NAMALWA (cell line): Measurements from ENCODE around the gene EGLN3.

Experiments used
- DNase-seq: peaks from one replicate; pipeline ENCODE4 v3.0.0-alpha.2; 2015; ENCODE audit warnings: low spot score

Gene EGLN3

DNA sequence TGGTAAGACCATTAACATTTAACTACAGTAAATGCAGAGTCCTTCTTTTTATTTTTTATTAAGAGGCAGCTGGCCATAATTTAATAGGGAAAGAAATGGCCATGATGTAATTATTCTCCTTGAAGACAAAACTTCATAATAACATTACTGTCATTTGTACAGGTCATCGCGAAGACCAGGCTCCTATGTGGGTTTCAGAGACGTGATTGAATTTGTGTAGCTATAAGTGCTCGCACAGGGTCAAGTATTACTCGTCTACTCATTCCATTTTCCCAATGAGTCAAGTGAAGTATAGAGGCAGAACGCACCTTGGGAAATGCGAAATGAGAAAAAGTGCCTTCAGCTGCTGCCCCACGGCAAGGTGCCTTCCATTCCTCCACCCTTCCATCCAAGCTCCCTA, 40.4 kb downstream of the EGLN3 start:
- no peak for DNase-seq

DNA sequence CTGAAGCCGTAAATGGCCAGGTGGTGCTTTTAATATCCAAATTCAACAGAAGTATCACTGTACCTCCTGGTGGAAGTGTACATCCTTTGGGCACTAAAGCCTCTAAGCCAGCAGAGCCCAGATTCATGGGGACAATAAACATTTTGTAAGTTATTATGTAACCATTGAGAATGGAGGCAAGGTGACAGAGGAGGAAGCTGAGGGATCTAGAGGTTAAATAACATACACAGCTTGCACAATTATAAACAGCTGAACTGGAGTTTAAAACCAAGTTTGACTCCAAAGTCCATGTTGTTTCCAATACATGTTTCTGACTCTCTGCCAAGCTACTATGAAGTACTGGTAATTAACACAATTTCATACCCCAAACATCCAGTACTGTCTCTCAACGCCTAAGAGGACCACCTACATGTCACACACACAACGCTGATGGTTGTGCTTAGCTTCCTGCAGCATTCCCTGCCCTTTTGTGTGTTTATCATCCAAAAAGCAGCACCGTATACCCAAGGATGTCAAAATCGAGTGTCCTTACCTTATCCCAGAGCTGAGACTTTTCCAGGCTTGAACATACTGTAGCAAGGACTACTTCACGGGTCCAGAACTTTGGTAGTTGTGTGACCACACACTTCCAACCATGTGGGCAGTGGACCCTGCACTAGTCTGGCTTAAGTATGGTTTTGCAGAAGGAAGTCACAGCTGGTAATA, 41.3 kb downstream of the EGLN3 start:
- DNase-seq = no peak

DNA sequence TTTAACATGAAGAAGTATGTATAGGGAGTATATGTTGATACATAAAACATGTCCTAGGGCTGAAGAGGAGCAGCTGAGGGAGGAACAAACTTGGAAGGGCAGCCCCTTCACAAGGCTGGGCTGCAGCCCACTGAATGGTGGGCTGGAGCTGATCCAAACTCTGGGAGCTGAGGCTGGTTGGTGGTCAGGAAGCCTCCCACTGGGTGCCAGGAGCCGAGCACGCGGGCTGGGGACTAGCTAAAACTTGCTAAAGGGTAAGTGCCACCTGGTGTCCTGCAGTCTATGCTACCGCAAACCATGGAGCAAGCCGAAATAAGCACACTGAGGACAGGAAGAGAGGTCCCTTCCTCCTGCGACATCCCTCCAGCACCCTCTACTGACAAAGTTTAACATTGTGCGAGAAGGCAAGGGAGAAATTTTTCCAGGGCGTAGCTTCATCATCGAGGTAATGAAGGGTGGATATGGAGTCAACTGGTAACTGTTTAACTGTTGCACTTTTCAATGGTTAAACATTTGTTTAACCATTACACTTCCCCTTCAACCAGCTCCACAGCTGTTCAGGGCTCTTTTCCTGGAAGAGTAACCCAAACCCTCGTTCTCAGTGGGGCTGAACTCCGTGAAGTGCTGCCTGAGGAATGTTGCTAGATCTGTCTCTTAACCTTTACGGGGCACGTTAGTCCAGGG, 42.2 kb downstream of the EGLN3 start:
- peak; percentile 0 for DNase-seq

DNA sequence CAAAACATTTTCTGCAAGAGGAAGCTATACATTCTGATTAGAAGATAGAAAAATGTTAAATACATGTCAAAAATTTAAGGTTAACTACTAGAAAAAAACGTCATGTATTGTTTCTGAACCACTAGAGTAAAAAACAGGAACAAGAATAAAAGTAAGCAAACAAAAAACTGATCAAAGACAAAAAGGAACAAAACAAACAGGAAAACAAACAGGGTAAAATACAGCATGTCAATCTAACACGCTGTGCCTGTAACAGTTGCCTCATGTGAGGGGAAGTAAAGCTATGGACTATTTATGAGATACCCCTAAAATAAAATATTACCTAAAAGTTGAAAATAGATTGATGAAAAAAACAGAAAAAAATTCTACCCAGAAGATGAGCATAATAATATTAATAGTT, 43.9 kb downstream of the EGLN3 start:
- DNase-seq = no peak

DNA sequence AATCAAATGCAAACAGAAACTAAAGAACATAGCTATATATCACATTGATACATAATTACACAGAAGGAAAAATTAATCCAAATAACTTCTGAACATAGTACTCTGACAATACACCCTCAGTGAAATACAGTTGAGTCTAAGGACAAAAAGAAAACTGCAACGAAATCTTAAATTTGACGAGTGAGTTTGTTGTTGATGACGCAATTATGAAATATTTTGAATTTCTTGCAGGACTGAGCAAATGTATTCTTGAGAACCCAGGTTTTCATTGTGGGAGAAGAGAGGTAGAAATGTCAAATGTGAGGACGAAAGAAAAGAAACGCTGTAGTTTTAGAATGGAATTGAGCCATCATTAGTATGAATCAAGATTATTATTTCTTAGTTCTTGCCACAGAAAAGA, 46.3 kb downstream of the EGLN3 start:
- no peak for DNase-seq

DNA sequence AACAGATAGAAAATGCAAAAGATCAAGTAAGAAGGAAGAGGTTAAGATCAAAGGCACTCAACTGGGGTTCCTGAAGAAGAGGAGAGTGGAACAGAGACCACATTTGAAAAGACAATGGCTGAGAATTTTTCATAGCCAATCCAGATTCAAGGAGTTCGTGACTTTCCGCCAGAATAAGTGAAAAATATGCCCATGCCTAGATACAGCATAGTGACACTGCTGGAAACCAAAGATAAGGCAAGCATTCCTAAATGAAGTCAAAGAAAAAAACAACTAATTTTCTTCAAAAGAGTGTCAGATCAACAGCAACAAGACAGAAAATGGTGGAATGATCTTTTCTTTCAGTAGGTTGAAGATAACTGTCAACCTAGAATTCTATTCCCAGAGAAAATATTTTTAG, 47.5 kb downstream of the EGLN3 start:
- no peak for DNase-seq

DNA sequence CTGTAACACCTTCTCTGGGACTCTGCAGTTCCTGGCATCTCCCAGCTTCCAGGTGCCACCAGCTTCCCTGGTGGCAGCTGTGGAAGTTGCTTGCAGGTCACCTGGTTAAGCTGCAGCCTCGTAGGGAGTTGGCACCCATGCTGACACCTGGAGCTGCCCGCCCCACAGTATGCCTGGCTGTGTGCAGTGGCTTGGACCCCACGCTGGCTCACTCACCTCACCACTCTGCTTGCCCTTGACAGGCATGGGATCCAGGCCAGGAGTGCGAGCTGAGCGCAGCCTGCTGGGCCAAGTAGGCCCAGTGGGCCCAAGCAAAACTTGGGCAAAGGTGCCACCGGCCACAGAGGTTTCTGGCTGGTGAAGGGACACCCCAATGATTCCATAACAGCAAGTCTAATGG, 48.5 kb downstream of the EGLN3 start:
- DNase-seq = no peak

DNA sequence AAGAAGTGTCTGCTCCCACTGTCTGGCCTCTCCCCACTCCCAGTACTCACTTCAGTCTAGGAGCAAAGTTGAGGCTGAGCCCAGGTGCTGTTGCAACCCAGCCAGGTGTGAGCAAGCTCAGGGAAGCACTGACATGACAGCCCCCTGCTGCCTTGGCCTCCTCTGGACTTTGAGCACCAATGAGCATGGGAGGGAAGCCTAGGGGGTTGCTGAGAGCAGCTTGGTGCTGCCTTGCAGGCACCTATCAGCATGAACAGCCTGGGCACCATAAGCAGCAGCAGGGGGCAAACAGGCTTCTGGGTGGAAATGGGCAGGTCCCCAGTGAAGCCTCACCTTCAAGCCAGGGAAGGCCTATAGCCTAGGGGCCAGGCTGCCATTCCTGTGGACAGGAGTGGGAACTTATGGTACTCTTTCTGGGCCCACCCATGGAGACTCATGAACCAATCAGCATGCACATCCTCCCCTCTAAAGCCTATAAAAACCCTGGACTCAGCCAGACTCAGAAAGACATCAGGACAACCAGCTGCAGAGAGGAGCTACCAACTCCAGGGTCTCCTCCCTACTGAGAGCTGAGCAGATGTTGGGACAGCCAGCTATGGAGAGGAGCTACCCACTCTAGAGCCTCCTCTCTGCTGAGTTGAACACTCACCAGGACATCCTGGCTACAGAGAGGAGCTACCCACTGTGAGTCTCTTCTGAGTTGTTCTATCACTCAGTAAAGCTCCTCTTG, 49.3 kb downstream of the EGLN3 start:
- no peak for DNase-seq

DNA sequence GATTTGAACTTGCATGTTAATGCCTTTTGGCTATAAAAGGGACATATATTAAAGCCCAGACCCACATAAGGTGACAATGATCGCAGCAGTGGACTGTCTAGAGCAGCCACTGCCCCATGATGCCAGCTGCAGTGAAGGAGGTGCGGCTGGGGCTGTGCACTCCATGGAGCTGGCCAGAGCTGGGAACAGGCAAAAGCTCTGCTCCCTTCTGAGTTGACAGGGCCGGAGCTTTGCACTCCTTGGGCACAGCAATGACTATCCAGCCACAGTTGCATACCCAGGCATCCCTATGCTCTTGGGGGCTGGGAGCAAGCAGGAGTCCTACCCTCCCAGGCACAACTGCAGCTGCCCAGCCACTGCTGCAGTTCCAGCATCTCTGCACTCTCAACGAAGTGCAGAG, 50.2 kb downstream of the EGLN3 start:
- DNase-seq = no peak

DNA sequence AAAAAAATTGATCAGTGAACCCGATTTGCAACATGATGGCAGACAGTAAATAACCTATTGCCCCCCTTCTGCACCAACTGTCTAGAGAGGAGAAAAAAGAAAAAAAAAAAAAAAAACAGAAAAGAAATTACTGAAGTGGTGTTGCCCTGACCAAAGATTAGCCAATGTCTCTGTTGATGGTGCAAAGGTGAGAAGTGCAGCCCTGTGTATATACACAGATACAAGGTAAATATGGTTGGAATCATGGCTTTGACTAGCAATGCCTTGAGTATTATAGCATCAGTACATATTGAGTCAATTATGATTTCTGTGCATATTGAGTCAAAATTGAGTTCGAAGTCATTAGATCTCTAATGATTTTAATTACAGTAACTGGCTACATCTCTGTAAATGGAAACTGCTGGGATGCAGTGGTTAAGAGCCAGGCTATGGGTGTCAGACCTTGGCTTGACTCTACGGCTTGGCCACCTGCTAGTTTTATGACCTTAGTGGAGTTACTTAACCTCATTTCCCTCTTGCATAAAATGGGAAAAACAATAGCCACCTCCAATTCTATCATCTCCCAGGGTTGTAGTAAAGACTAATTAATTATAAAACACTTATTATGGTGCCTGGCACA, 51.0 kb downstream of the EGLN3 start:
- no peak for DNase-seq

DNA sequence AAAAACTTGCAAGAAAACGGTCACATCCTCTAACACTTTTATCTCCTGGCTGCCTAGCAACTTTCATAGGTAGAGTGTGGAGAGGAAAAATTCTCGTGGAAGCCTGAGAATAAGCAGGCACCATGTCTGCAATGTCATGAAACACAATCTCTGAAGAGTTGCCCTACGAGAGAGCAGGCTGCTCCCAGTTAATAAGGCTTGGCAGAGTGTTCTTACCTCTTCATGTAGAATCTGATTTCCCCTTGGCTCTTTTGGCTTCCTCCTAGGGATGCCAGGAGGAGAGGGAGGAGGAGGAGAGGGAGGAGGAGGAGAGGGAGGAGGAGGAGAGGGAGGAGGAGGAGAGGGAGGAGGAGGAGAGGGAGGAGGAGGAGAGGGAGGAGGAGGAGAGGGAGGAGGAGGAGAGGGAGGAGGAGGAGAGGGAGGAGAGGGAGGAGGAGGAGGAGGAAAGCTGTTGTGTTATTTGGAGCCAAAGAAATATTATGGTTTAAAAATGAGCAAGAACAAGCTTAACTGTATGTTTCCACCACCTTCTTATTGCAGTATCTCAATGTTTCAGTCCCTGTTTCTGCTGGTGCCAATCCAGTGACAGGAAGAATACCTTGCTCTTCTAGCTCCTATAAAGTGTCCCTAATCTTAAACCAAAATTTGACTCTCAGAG, 52.9 kb downstream of the EGLN3 start:
- DNase-seq = no peak

DNA sequence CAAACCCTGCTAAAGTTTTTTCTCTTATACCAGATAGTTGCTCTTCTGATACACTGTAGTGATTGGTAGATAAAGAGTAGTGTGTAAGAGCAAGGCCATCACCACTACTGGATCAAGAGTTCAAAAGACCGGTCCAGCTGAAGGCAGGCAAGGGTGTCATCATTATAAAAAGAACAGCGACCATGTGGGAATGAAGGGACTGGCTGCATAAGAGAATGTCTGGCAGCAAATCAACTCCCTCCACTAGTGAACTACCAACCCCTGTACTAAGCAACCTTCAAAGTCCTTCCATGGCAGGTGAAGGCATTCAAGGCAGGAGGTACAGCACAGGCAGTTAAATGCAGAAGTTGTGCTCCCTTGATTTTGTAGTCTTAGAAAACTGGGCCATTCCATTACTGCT, 53.5 kb downstream of the EGLN3 start:
- no peak for DNase-seq

DNA sequence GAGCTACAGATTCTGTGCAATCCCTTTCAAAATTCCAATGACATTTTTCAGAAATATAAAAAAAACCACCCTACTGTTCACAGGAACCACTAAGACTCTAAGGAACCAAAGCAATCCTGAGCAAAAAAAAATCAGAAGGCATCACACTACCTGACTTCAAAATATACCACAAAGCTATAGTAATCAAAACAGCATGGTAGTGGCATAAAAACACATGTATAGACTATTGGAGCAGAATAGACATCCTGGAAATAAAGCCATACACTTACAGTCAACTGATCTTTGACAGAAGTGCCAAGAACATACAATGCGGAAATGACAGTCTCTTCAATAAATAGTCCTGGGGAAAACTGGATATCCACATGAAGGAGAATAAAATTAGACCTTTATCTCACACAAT, 56.5 kb downstream of the EGLN3 start:
- DNase-seq = no peak

DNA sequence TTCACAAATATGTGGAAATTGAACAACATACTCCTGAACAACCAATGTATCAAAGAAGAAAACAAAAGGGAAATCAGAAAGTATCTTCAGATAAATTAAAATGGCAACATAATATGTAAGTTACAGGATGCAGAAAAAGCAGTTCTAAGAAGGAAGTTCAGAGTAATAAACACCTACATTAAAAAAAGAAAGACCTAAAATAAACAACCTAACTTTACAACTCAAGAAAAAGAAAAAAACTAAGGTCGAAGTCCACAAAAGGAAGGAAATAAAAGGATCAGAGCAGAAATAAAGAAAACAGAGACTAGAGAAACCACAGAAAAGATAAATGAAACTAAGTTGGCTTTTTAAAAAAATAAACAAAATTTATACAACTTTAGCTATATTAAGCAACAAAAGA, 59.2 kb downstream of the EGLN3 start:
- DNase-seq = no peak

DNA sequence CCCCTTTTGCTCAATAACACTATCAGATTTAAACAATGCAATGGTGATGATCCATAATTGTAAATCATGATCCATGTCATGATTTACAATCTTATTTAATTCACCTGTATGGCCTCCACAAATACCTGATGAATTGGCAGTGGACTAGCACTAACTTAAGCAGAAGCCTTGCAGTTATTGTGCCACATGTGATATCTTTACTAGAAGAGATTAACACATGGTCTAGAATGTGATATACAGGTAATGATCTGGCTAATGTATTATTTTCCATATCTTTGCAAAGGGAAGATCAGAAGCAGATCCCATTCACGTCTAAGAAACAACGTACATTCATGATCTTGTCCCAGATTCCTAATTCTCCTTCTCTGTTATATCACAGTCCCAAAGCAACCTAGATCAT, 66.0 kb downstream of the EGLN3 start:
- DNase-seq = no peak

DNA sequence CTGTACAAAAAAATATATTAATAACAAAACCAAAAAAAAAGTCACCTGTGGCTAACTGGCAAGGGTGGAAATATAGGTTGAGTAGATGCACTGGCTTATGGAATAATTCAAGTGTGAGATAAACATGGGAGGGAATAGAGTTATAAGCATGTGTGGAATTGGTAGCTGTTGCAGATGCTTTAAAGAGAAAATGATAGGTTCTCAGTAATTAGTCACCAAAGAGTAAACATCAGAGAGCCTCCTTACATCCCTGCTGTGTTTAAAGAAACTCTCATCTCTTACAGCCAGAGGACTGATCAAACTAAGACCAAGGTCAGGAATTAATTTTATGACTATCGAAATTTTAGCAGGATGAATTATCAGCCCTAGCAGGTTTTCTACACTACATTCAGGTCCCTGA, 70.5 kb downstream of the EGLN3 start:
- no peak for DNase-seq

DNA sequence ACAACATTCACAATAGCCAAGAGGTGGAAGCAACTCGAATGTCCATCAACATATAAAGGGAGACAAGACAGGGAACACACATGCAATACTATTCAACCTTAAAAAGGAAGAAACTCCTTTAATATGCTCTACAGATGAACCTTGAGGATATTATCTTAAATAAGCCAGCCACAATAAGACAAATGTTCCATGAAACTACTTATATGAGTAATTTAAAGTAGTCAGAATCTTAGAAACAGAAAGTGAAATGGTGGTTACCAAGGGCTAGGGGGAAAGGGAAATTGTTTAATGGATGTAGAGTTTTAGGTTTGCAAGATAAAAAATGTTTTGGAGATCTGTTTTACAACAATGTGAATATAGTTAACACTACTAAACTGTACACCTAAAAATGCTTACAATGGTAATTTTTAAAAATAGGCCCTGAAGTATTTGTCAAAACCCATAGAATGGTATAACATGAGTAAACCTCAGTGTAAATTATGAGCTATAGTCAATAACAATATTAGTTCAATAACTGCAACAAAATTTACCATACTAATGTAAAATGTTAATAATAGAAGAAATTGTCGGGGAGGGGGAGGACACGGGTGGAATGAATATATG, 71.1 kb downstream of the EGLN3 start:
- no peak for DNase-seq

DNA sequence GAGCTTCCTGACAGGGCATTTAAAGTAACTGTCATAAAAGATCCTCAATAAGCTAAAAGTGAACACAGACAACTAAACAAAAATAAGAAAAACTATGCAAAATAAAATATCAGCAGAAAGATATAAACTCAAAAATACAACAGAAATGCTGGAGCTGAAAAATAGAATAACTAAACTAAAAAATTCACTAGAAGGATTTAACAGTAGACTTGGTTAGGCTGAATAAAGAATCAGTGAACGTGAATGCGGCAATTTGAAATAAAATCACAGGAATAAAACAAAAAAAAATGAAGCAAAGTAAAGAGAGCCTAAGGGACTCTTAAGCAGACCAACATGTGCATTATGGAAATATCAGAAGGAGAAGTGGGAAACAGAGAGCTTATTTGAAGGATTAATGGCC, 74.6 kb downstream of the EGLN3 start:
- DNase-seq = no peak
